NCI-H526 treated with DMSO at 0.1 percent for 48 hours (cell line): ENCODE results near the gene CENPP.

Experiments used
- DNase-seq: peaks from one replicate; lab custom pipeline; 2025; lab: John Stamatoyannopoulos, UW

Gene CENPP

DNA sequence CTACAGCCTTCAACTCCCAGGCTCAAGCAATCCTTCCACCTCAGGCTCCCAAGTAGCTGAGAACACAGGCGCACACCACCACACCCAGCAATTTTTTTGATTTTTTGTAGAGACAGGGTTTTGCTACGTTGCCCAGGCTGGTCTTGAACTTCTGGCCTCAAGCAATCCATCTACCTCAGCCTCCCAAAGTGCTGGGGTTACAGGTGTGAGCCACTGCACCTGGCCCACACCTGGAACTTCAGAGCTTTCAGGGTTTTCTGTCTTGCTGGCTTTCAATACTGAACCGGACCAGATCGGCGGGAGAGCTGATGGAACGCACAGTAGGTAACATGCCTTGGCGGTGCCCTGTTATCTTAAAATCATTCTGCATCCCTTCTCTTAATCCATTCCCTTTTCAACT, 313.4 kb downstream of the CENPP start:
- no peak for DNase-seq

GRCh38 chr9:92639791-92640271, 314.1 kb downstream of the CENPP start:
- no peak for DNase-seq

DNA sequence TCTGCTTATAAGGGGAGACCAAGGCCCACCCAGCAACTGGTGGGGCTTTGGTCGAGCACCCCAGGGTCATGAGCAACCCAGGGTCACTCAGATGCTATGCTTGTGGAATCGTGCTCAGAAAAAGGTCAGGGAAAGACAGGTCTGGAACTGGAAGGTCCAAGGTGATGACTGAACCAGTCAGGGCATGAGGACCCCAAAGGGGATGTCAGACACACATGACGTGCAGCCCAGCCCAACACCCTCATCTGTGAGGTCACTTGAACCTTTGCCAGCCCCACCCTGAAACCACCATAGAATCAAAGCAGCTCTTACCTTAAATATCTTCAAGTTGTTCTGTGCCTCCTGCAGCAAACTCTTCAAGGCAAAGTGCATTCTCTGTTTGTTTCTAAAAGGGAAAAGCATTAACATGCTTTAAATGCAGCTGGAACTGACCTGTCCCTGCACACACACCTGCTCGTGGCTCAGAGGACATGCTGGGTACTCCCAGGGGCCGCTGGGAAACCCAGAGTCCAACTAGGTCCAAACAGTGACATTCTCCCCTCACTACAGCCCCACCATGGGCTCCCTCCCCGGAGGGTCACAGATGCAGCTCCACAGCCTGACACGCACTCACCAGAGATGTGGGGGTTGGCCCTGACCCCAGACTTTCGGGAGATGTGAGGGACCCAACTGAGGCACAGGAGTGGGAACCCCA, 314.8 kb downstream of the CENPP start:
- DNase-seq: no peak

DNA sequence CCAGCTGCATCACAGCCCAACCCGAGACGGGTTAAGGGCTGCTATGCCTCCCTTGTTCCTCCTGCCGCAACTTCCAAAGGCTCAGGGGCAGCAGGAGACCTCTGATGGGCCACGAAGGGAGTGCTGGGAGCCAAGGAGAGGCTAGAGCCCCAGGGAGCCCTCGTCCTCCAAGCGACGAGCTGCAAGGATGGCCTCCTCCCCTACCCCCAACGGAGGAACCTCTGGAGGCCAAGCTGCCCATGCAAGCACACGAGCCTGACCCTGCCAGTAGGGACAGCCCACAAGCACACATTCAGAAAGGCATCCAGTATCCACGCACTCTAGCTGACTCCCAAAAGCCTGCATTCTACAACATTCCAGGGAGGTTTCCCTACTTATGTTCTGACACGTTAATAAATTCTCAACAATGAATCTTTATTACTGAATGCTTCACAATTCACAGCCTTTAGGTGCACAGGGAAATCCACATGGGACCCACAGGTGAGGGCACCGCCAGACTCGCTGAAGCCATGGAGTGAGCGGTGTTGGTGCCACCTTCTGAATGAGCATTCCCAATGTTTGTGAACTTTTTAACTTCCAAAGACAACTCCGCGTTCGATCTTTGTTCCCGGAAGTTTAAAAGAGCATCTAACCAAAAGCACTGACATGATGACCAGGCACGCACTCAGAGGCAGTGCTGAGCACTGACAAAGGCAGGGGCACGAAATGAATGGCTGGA, 315.5 kb downstream of the CENPP start:
- DNase-seq: no peak

DNA sequence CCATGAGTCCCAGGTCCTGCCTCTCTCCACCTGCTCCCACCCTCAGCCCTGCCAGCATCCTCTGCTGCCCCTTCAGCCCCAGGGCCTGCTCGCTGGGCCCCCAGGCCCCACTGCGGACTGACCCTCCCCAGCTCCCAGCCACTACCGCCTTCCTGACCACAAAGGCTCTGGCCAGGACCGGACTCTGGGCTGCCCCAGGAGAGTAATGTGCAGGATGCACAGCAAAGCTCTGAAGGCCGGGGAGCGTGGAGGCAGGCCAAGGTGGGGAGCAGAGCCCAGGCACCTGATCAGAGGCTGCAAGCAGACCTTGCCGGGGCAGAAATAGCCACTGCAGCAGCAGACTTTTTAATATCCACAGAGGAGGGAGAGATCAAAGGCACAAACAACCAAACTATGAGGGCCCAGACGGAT, 316.3 kb downstream of the CENPP start:
- DNase-seq: no peak

DNA sequence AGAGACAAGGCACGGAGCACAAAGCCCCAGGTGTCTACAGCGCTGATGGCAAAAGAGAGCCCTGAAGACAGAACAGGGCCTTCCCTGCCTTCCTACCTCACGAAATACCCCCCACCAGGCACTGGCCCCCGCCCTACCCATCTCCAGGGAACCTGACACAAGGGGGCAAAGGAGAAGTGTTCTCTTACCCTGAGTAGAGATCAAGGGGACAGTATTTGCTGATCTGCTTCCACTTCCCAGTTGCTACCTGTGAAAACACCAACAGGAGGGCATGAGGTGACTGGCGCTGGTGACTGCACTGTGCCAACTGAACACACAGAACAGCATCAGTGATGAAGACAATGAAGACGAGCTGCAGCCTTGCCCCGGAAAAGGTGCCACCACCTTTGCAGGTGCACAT, 316.8 kb downstream of the CENPP start:
- DNase-seq: no peak

- DNase-seq: no peak
Measured at GRCh38 chr9:92644278-92644677, 318.5 kb downstream of the CENPP start.

DNA sequence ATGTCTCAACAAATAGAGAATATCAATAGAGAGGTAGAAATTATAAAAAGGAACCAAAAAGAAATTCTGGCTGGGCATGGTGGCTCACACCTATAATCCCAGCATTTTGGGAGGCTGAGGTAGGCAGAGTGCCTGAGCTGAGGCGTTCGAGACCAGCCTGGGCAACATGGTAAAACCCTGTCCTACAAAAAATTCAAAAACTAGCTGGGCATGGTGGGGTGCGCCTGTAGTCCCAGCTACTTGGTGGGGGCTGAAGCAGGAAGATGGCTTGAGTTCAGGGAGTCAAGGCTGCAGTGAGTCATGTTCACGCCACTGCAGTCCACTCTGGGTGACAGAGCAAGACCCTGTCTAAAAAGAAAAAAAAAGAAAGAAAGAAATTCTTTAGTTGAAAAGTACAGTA, 319.3 kb downstream of the CENPP start:
- no peak for DNase-seq

DNA sequence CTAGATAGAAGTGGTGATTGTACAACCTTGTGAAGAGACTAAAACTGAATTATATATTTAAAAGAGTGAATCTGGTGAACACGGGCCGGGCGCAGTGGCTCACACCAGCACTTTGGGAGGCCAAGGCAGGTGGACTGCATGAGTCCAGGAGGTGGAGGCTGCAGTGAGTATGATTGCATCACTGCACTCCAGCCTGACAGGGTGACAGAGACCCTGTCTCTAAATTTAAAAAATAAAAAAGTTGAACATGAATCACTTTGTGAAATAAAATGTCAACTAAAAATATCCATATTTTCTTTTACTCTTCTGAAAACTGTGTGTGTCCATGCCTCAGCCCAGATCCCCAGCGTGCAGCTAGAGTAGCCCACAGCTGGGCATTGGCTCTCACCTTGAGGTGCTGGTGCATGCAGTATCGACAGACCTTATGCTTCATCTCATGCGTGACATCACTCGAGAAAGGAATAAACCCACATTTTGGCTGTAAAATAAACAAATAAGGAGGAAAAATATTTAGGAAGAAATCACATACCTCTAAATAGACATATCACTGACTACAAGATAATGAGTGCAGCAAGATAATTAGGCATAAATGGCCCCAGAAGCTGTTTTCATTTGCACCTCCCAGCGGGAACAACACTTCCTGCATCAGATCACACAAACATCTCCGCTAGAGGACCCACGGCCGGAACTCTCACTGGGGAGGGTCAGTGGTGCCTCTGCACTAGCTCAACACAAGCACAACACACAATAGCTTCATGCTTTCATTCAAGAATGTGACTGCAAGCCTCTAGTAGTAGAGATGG, 322.1 kb downstream of the CENPP start:
- no peak for DNase-seq

GRCh38 chr9:92648474-92648971, 322.8 kb downstream of the CENPP start:
- no peak for DNase-seq

DNA sequence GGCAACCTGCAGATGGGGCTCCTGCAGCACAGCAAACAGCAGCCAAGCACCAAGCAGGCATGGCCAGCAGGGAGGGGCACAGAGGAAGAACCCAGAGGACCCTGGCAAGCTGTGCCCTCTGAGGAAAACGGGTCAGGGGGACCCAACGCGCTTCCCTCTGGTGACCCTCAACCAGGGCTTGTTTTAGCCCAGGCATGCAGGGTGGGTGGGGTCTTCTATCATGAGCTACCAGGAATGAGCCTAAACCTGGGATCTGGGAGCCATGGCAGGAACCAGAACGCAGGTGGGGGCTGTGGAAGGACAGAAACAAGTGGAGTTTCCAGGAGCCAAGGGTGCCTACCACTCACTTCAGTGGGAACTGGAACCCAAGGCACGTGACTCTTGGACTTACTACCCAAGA, 323.3 kb downstream of the CENPP start:
- no peak for DNase-seq

DNA sequence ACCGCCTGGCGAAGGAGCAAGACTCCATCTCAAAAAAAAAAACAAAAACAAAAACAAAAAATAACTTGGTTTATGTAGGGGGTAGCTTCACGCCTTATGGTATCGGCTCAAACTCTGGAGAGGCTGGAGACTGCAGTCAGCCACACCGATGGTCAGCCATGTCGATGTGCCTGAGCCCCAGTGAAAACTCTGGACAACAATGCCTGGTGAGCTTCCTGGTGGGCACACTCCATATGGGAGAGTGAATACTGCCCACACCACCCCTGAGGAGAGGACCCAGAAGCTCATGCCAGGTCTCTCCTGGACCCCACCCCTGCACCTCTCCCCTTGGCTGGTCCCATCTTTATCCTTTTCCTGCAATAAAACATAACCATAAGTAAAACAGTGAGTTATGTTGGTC, 324.5 kb downstream of the CENPP start:
- no peak for DNase-seq

- no peak for DNase-seq
Measured at GRCh38 chr9:92650839-92651621, 325.3 kb downstream of the CENPP start.

DNA sequence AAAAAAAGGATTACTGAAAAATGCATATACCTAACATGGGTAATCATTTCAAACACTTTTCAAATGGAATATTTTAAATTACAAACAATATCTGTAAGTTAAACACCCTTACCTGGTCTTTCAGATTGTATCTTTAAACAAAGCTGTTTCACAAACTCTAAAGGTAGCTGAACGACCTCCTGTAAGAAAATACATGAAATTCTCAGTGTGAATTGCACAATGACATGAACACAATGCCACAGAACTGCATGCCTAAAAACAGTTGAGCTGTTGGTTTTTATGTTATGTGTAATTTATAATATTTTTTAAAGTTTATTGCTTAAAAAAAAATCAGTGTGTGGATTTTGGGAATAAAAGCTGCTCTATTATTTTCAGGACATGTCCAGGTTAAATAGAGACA, 326.7 kb downstream of the CENPP start:
- DNase-seq: no peak

DNA sequence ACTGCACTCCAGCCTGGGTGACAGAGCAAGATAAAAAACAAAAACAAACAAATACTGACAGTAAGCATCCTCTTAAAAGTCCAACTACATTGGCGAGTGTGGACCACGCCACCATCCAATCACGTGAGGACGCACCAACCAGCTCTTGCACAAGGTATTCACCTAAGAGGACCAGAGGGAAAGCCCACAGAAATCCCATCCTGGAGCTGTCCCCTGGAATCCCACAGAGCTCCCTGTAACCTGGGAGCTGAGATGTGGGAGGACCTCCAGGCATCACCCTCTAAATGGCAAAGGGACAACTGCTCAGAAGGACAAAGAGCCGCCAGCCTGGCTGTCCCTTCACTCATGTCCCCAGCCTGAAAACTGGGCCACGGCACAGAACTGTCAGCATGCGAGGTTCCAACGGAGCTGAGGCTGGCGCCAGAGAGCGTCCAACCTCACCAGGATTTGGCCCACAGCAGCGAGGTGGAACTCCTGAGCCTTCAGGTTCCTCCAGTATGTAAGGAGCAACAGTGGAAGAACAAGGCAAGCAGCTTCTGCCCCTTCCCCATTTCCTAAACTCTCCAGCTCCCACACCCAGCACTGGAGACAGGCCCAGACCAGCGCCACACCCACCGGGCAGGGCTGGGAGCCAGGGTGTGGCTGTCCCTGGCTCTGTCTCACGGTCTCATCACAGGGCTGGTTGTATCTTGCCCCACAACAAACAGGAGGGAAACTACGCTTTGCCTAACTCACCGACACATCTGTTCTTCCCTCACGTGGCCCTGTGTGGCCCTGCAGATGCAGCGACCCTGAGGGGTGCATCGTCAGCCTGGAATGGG, 328.9 kb downstream of the CENPP start:
- no peak for DNase-seq

- no peak for DNase-seq
Measured at GRCh38 chr9:92655366-92655765, 329.6 kb downstream of the CENPP start.

GRCh38 chr9:92655896-92656536, 330.3 kb downstream of the CENPP start:
- no peak for DNase-seq

- DNase-seq: no peak
Measured at GRCh38 chr9:92656537-92656925, 330.8 kb downstream of the CENPP start.

DNA sequence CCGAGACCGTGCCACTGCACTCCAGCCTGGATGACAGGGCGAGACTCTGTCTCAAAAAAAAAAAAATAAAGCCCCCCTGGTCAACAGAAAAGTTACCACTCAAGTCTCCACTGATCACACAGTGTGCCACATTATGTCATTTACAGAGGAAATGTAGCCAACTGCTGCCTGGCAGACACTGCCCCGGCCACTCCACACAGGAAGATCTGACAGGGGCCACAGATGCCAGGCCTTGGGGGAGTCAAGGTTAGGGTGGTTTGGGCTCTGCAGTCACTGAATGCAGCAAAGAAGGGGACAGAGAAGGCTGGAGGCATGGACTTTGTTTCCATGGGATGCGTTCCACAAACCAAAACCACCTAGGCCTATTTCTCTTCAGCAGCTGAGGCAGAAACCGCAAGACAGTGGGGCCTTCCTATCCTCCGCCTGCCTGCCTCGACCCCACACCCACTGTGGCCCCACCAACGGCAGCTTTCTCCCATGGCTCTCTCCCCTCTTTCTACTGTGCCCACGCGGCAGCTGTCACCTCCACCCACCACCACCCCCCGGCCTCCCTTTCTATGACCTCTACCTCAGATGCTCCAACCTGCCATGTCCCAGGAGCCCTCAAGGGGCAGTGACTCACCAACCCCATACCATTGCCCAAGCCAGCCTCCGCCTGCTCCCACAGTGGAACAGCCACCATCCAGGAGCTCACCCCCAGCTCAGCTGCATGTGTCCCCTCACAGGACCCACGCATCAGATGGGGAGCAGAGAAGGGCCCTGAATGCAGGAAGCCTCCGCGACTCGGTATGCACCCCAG, 331.7 kb downstream of the CENPP start:
- no peak for DNase-seq

DNA sequence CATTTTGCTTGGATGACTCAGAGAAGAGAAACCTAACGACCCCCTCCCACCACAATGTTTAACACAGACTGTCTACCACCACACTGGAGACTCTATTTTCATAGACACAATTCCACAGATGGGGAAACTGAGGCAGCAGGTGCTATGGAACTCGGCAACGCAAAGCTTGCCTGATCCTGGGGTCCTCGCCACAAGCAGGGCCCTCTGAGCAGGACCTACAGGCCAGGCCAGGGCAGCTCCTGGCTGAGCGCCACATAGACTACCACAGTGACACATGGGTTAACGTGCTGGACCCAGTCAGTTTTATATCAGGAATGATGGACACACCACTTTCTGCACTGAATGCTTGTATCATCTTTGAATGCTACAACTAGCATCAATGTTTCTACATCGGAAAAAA, 332.4 kb downstream of the CENPP start:
- no peak for DNase-seq
